Measurements from ENCODE around the gene HK2.

The HK2 gene

GRCh38 chr2:74860079-74860478 lies 26.2 kb downstream of the HK2 start:
- no peak for DNase-seq

- DNase-seq, result no peak
Observed at GRCh38 chr2:74860521-74860920, 26.6 kb downstream of the HK2 start.

- no peak for DNase-seq
Observed at GRCh38 chr2:74861531-74861930, 27.6 kb downstream of the HK2 start.

GRCh38 chr2:74862020-74862964 lies 28.4 kb downstream of the HK2 start:
- DNase-seq, result no peak

- no peak for DNase-seq
Observed at GRCh38 chr2:74863802-74864248, 29.9 kb downstream of the HK2 start.

GRCh38 chr2:74864728-74865722 lies 31.1 kb downstream of the HK2 start:
- no peak for DNase-seq

GRCh38 chr2:74865770-74866674 lies 32.1 kb downstream of the HK2 start:
- no peak for DNase-seq

GRCh38 chr2:74867841-74868658 lies 34.1 kb downstream of the HK2 start:
- no peak for DNase-seq

GRCh38 chr2:74869517-74869916 lies 35.6 kb downstream of the HK2 start:
- no peak for DNase-seq

GRCh38 chr2:74870951-74871350 lies 37.0 kb downstream of the HK2 start:
- no peak for DNase-seq

GRCh38 chr2:74871414-74871813 lies 37.5 kb downstream of the HK2 start:
- no peak for DNase-seq

- no peak for DNase-seq
Observed at GRCh38 chr2:74872389-74872836, 38.5 kb downstream of the HK2 start.

GRCh38 chr2:74873012-74873665 lies 39.2 kb downstream of the HK2 start:
- no peak for DNase-seq

GRCh38 chr2:74873678-74874640 lies 40.0 kb downstream of the HK2 start:
- no peak for DNase-seq

GRCh38 chr2:74876081-74876886 lies 42.4 kb downstream of the HK2 start:
- DNase-seq, result peak; percentile 79

GRCh38 chr2:74877376-74877775 lies 43.4 kb downstream of the HK2 start:
- DNase-seq, result no peak

- no peak for DNase-seq
Observed at GRCh38 chr2:74877781-74878433, 44.0 kb downstream of the HK2 start.

GRCh38 chr2:74878551-74878950 lies 44.6 kb downstream of the HK2 start:
- no peak for DNase-seq
